Kidney glomerular epithelial cell (primary cell): Measurements from ENCODE around the gene VSTM2B.

Experiments
- DNase-seq: peaks from one replicate; lab custom pipeline; 2025; lab: John Stamatoyannopoulos, UW

Gene VSTM2B

DNA sequence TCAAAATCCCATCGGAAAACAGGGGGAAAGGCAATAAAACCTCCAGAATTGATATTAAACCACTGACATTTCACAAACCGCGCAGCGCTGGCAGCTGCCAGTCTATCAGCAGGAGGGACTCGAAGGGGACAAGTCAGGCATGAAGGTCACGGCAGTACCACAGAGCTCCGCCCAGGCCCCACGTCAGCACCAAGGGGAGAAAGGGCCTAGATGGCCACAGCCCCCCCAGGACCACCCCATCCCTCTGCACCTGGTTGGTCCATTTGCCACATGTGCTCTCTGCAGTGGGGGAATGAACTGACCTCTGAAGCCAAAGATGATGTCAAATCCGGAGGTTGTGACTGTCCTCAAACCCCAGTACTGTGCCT, 9.5 kb upstream of the VSTM2B start:
- no peak for DNase-seq

DNA sequence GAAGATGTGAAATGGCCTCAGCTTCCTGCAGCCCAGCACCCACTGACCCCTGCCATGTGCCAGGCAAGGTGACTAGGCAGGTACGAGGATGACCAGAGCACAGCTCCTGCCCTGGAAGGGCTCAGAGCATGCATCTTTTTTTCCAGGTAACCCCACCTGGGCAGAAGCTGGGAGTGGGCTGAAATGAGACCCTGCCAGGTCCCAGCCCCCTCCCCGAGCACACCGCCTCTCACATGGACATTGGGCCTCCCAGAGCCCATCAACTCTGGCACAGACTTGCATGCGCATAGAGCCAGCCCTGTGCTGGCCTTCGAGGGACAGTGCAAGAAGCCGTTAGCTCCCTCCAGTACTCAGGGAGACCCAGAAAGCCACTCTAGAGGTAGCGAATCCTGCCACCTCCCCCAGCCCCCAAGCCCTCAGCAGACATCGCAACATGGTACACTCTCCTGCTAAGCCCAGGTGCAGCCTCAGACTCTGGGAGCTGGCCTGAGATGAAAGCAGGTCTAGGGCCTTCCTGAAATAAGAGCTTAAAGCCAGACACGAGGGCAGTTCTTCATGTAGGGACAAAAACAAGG, 8.9 kb upstream of the VSTM2B start:
- DNase-seq = no peak

DNA sequence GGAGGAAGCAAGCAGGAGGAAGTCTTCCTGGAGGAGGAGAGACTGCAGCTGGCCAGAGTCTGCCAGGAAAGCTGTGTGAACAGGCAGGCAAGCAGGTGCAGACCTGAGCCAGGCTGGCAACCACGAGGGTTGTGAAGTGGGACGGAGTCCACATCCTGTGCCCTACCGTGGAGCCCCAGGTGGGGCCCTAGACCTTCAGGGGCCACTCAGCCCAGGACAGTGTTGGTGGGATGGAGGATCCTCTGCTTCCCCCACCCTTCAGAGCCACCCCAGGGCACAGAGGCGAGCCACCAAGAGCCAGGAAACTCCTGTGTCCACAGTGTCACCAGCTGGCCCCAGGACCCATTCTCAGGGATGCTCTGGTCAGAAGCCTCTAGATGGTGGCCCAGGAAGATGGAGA, 8.4 kb upstream of the VSTM2B start:
- no peak for DNase-seq

DNA sequence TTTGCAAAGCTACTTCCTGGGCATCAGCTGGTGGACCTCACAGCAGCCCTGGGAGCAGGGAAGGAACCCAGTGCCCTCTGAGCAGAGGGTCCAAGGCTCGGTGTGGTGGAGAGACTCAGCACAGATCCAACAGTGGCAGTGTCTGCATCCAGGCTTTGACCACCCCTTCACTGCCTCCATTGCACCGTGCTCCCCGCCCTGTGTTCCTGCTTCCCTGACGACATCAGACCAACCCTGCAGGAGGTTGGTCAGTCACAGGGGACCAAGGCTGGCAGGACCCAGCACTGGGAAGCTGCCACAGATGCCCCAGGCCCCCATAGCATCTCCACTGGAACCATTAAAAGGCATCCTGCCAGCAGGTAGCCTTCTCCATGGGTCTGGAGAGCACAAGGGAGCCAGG, 7.8 kb upstream of the VSTM2B start:
- no peak for DNase-seq

DNA sequence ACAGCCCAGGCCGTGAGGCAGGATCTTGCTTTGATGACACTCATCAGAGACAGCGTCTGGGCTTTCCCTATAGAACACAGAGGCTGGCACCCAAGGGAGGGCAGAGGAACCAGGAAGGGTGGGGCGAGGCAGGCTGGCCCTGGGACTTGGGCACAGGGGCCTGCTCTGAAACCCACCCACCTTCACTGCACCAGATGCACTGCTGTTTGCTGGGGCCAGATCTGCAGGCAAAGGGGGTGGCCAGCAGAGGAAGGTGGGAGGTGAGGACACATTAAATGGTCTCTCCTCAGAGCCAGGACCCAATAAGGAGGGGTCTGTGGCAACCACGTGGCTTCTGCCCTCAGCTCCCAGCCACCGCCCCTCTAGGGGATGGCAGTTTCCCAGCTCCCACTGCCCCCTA, 6.6 kb upstream of the VSTM2B start:
- DNase-seq = no peak

DNA sequence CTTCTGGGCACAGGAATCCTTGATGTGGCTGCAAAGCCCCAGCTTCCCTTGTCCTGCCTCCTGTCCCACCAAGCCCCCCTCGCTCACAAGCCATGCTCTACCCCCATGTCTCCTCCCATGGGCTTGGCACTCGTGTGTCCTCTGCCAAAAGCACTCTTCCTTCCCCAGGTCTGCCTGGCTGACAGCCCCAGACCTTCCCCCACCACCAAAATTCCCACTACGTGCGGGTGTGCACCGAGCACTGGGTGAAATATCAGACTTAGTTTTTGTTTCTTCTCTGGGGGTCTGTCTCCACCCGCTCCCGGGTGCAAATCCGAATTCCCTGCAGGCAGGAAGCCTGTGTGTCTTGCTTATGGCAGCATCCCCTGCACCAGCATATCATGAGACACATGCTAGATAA, 5.9 kb upstream of the VSTM2B start:
- DNase-seq = no peak

DNA sequence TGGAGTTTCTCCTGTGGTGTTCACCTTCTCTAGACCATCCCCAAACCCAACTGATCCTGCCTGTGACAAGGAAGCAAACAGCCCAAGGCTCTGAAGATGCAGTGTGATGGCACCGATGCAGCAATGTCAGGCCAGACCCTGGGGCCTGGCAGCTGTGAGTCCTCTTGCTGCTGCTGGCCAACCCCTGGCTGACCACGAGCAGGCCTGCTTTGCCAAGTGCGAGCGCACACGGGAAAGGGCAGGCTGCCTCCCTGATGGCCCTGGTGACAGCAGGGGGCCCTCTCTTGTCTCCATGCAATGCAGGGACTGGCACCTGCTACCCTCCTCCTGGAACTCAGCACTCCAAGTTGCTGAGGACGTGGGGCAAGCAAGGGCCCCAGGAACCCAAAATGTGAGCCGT, 5.4 kb upstream of the VSTM2B start:
- no peak for DNase-seq

DNA sequence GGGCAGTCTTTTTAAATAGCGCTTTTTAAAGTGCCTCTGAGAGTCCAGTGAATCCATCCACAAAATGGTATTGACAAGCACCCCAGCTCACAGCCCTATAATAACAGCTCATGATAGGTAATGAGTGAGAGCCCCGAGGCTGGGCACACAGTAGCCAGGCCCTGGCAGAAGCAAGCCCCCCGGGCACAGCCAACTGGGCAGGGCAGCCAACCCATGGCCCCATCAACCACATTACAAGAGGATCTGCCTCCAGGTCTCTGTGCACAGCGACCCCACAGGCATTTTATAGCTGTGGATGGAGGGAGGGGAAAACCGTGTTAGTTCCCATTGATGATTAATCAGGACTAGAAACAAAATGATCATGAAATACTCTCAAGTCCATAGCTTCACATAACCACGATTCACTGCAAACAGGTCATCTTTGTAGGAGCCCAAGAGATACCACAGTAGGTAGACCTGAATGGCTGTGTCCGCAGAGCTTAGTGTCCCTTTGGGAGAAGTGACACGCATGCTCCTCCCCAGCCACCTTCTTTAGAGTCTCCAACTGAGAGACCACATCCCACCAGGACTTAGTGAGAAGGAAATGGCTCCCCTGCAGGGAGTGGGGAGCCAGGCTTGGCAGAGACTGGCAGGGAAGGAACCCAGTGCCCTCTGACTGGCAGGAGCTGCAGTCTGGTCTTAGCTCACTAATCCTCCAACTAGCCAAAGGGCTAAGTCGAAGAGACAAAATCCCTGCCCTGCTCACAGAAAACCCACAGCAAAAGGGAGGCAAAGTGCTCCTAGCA, 4.3 kb upstream of the VSTM2B start:
- DNase-seq = no peak

DNA sequence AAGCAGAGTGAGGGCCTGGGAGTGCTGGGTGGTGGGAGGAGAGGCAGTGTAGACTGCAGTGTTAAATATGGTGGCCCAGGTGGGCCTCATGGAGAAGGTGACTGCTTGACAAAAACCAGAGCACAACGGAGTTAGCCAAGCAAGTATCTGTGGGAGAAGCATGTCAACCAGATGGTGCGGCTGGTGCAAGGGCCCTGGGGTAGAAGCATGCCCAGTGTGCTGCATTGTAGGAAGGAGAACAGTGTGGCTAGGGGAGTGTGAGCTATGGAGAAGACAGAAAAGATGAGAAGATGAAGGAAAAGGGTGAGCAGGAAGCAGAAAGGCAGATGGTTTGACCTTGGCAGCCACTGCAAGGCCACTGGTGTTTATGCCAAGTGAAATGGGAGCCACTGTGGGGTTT, 2.2 kb upstream of the VSTM2B start:
- no peak for DNase-seq

DNA sequence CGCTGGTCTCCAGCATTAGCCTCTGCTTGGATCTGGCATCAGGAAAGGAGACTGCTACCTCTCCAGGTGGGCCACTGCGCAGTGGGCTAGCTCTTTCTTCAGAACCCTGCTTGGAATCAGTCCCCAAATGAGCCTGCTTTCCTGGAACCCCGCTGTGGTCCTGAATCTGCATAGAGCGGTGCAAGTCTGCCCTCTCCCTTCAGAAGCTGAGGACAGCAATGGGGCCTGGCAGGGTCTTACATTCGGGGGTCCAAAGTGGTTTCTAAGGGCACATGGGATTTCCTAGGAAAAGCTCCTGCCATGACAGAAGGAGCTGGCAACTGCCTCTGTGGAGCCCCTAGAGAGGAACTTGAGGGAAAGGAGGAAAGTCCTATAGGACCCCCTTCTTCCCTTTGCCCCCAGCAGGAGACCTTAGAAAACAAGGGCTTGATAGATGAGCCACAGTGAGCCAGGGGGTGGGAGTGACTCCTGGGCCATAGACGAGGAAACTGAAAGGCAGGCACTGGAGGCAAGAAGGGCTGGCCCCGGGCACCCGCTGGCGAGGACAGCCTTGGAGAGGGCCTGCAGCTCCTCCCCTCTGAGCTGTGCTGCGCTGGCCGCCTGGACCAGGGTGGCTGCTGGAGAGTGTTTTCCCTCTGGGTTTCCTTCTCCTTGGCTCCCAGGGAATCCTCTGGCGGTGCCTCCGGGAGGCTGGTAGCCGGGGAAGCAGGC, 1.4 kb upstream of the VSTM2B start:
- DNase-seq = no peak

DNA sequence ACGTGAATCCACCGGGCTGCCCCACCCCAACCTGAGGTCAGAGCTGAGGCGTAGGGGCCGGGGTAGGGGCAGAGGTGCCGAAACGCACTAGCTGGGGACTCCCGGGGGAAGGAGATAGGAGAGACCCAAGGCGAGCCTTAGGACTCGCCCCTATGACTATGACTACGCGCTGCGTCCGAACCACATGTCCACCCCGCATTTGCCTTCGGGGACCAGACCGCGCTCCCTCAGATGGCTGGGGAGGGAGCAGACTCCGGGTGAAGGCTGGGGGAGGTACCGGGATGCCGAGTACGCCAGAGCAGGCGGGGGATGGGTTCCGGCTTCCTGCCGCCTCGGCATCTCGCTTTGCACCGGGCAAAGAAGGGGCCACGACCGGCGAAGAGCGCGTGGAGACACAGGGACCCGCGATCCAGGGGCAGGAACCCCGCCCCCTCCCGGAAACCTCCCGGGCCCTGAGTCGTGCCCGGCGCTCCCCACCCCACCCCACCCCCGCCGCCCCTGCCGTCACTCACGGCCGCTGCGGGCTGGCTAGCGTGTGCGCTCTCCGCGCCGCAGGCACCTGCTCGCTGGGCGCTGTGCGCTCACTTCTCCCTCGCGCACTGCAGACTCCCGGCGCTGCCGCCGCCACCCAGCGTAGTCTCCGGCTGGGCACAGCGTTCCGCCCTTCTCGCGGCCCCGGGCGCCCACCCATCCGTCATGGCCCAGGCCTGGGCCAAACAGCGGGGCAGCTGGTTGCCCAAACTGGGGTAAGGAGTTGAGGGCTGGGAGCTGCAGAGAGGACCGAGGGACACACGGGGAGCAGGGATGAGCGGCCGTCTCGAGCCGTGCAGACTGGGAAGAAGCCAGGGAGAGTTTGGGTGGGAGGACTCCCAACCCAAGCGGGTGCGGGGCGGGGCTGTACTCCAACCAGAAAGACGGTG, 622 bp upstream of the VSTM2B start:
- DNase-seq = no peak

DNA sequence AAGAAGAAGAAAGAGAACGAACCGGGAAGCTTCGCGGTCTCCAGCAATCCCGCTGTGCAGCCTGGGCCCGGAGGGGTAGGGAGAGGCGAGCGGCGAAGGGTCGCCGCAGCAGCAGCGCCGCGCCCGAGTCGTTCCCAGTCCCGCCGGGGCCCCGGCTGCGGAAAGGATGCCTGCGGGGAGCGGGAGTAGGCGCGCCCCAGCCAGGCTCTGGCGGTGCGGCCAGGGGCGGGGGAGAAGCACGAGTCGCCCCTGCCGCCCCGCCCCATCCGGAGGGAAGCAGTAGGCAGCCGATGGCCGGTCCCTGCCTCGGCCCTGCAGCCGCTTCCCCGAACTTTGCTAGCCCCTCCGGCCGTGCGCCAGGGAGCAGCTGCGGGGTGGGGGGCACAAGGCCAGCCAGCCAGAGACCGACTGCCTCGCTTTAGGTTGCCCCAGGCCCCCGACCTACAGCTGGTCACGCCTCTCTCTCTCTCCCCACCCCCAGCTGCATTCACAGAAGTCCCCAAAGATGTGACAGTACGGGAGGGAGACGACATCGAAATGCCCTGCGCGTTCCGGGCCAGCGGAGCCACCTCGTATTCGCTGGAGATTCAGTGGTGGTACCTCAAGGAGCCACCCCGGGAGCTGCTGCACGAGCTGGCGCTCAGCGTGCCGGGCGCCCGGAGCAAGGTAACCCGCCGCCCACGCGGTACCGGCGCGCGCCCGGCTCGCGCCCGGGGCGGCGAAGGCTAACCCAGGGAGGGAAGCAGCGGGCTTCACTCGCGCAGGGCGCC, 1.1 kb downstream of the VSTM2B start:
- no peak for DNase-seq

DNA sequence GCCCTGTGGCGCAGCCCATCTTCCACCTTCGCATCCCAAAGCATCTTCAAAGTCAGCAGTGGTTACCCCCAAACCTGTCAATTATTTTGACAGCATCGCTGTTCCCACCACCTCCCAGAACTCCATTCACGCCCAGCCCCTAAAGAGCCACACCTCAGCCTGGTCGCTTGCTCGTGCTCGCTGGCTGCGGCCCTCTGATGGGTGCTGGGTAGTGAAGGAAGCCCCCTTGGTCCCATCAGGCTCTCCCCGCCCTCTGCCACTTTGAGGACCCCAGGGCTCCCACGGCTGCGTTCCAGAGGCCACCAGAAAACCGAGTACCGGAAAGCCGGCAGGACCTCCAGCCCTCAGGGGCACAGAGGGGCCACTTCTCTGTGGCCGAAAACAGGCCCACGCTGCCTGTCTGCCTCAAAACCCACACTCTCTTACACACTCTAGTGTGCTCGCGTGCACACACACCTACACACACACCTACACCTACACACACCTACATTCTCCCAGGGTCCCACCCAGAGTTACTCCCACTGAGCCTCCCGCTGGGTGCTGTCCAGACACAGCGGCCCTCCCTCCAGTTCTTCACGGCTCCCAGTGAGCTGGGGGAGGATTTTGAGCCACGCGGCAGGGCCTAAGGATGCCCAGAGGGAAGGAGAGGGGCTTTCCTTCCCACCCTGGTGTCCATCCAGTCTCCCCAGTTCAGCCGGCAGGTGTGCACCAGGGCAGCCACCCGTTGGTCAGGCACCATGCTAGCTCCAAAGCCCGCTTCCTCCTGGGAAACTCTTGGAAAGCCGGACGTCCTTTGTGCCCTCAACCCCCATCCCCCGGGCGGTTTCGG, 1.9 kb downstream of the VSTM2B start:
- no peak for DNase-seq

DNA sequence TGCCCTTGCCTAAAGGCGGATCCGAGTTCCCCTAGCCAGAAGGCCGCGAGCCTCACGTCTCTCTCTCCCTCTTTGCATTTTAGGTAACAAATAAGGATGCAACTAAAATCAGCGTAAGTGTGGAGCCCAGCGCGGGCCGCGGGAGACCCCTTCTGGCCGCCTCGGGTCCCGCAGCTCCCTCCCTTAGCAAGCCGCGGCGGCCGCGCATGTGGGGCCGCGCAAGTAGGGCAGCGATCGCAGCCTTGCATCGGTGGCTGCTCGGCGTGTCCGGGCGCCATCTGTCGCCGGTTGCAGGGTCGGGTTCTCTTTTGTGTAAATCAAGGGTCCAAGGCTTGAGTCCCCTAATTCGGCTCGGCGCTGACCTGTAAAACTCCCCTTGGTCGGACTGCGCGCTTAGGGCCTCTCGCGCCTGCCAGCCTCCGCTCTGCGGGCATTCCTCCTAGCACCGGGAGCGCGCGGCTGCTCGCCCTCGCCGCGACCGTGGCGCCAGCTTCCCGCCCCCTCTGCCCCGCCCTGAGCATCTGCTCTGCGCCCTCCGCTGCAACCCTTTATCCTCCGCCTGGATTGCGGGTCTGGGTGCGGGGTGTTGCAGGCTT, 2.7 kb downstream of the VSTM2B start:
- DNase-seq = peak; percentile 26

DNA sequence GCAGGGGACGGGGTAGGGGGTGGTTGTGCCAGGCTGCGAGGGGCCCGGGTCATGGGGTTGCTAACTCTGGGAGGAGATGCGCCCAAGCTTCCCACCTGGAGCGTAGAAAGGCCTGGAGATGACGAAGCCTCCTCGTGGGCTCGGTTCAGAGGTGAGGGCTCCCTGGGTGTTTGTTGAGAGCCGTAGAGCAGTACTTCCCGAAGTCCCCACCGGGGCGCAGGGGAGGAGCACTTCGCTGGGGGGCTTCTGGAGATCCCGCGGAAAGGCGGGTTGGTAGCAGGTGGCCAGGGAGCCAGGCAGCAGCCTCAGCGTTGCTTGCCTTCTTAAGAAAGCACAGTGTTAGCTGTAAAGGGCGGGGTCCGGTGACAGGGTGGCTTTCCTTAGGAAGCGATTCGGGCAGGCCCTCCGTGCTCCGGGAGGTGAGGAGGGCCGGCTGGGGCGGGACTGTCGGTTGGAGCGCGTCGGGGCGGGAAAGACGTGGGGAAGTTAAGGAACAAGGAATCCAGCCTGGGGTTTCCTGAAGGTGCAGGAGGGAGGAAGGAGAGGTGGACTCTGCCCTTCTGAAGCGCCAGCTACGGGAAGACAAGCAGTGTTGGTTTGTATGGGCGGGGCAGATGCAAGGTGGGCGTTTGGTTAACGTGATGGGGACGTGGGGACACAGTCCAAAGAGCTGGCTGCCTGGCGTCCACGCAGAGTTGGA, 3.3 kb downstream of the VSTM2B start:
- no peak for DNase-seq

DNA sequence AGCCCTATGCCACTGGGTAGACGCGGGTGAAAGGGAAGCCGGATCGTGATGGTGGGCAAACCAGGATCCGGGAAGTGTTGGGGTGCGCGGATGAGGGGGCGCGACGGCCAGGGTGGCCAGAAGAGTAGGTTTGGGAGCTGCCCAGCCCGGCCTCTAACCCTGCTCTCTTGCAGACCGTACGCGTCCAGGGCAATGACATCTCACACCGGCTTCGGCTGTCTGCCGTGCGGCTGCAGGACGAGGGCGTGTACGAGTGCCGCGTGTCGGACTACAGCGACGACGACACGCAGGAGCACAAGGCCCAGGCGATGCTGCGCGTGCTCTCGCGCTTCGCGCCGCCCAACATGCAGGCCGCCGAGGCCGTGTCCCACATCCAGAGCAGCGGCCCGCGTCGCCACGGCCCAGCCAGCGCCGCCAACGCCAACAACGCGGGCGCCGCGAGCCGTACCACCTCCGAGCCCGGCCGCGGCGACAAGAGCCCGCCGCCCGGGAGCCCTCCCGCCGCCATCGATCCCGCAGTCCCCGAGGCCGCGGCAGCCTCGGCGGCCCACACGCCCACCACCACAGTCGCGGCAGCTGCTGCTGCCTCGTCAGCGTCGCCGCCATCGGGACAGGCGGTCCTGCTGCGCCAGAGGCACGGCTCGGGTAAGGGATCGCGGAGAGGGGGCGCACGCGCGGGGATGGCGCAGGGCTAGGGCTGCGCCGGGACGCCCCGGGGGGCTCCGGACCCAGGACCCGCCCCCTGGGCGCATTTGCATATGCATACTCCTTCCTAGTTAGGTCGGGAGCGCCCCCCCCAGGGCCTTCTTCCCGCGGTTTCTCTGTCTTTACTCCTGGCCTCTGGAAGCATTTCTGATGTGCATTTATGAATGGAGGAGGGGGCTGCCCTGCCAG, 4.1 kb downstream of the VSTM2B start:
- DNase-seq = no peak

DNA sequence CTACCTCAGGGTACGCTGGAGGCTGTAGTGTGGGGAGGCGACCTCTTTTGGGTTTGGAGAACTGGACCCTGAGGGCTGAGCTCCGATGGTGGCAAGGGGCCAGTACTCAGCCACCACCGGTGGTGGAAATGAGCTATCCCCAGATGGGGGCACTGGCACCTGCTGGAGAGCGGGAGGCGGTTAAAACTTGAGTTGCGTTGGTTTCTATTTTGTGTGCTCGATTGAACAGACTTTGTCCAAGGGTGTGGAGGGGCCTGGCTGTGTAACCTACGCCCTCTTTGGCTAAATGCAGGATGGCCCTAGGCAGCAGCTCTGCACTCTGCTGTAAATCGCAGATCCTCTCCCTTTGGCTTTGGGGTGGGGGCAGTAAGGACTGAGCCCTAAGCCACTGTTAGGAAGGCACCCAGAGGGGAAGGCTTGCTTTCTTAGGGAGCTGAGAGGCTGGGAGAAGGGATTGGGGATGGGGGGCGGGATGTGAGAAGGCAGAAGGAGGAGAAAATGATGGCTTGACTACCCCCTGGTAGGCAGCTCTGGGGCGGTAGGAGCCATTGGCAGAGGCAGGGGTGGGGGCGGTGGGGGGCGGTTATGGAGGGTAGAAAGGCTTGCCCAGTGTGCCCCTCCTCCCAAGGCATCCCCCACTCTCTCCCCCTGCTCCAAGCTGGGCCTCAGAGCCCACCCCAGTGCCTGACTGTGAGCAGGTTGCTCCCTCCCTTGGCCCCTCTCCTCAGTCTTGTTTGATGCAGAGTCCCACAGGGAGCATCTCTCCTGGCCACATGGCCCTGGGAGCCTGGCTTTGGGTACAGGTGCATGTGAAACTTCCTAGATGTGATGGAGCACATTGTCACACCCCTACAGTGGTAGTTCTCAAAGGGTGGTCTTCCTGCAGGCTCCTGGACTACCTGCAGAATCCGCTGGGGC, 5.0 kb downstream of the VSTM2B start:
- DNase-seq = no peak
